Activated CD8-positive, alpha-beta memory T cell treated with anti-CD3 and anti-CD28 coated beads, Interleukin-2, amount 10 ng/mL, durations not matched to agents 7 days and 5 days (primary cell): ENCODE data around the gene SPEM2. TPM values are rescaled to one million over a fixed set of nuclear protein-coding genes. Genes with fewer than 3 reads are reported as not detected.
A peak's percentile ranks its signal among the peaks of the same experiment; 100 is the strongest.

ENCODE experiments used
- ATAC-seq: fragments of 150-1000 bp; cut with Tn5 transposase; one replicate; pipeline ENCODE4 v1.10.0; 2021; ENCODE audit warnings: moderate library complexity
- CTCF ChIA-PET: fragments of 350-600 bp; sonication (Branson Sonifier 250); formaldehyde crosslinking; loops from one replicate; lab custom pipeline; 2021; ENCODE audit warnings: antibody characterized with exemption; lab: Charles Lee
- DNase-seq: peaks from one replicate; pipeline ENCODE4 v3.0.0-alpha.2; 2020
- H3K27ac Mint-ChIP-seq: one replicate; pipeline ENCODE4 v1.8.0; 2021; ENCODE audit warnings: mild to moderate bottlenecking, mixed read lengths
- H3K27me3 Mint-ChIP-seq: one replicate; pipeline ENCODE4 v1.8.0; 2021; ENCODE audit warnings: mixed read lengths
- H3K36me3 Mint-ChIP-seq: one replicate; pipeline ENCODE4 v1.8.0; 2021; ENCODE audit warnings: mild to moderate bottlenecking, mixed read lengths
- H3K4me1 Mint-ChIP-seq: one replicate; pipeline ENCODE4 v1.8.0; 2021; ENCODE audit warnings: mixed read lengths
- H3K4me3 Mint-ChIP-seq: one replicate; pipeline ENCODE4 v1.8.0; 2021; ENCODE audit warnings: mild to moderate bottlenecking, moderate library complexity, mixed read lengths
- H3K9me3 Mint-ChIP-seq: one replicate; pipeline ENCODE4 v1.8.0; 2022; ENCODE audit warnings: low read depth, mixed read lengths
- total RNA-seq, 2 experiments: library from RNA; stranded (reverse); gene quantifications; one replicate each; pipeline ENCODE4 v1.2.3, GENCODE V29; 2021

The SPEM2 gene
- total RNA-seq, 2 experiments from 2014 or later: not detected

GRCh38 chr17:7442142-7442541 is 16.7 kb downstream of the SPEM2 start:
- CTCF ChIA-PET: interaction anchor here (0.9 to 2.7 kb wide), 6 partner anchors 13 to 245 kb away, joined by 3 to 13 read pairs (median 8); partner anchors contain the start of genes SENP3 and TP53
- DNase-seq: no peak
- peaks cover 65% of the 10 kb centered on the region for H3K27me3 Mint-ChIP-seq
- no peak overlapping the region for H3K27ac Mint-ChIP-seq
- H3K36me3 Mint-ChIP-seq: peaks cover 11% of the 10 kb centered on the region
- ATAC-seq: no peak
- H3K4me1 Mint-ChIP-seq: peaks cover 42% of the 10 kb centered on the region
- no peaks in the 10 kb centered on the region for H3K9me3 Mint-ChIP-seq
- no peak overlapping the region for H3K4me3 Mint-ChIP-seq

- no peaks in the 10 kb centered on the region for H3K9me3 Mint-ChIP-seq
- no peak overlapping the region for H3K4me3 Mint-ChIP-seq
- no peak overlapping the region for H3K27ac Mint-ChIP-seq
- peaks cover 64% of the 10 kb centered on the region for H3K27me3 Mint-ChIP-seq
- DNase-seq (no peak), ATAC-seq (no peak)
- CTCF ChIA-PET: interaction anchor here (1.0 to 5.0 kb wide), 7 partner anchors 8 to 117 kb away, joined by 3 to 32 read pairs (median 5); partner anchors contain the start of genes ACAP1, SENP3, TMEM102 and TMEM256
- peaks cover 28% of the 10 kb centered on the region for H3K4me1 Mint-ChIP-seq
- H3K36me3 Mint-ChIP-seq: peaks cover 3% of the 10 kb centered on the region
These were observed 18.4 kb downstream of the SPEM2 start for GRCh38 chr17:7443499-7444485.

- H3K27me3 Mint-ChIP-seq: peaks cover 59% of the 10 kb centered on the region
- no peaks in the 10 kb centered on the region for H3K36me3 Mint-ChIP-seq
- DNase-seq: no peak
- no peak within 1 kb of the TSS for H3K27ac Mint-ChIP-seq
- H3K9me3 Mint-ChIP-seq: no peaks in the 10 kb centered on the region
- H3K4me1 Mint-ChIP-seq: peaks cover 22% of the 10 kb centered on the region
- ATAC-seq: peak; percentile 40
- CTCF ChIA-PET: interaction anchor here (0.5 to 5.0 kb wide), 12 partner anchors 9 to 202 kb away, joined by 3 to 32 read pairs (median 4); partner anchors contain the start of genes ACAP1, SENP3, SPEM1 and TMEM102
- H3K4me3 Mint-ChIP-seq: peak within 1 kb of the TSS; percentile 60
These were observed 19.5 kb downstream of the SPEM2 start, which contains the start of gene CHRNB1 for GRCh38 chr17:7444682-7445618. Gene CHRNB1 (plus strand): TSS chr17:7445061. CDS start chr17:7445128, 67 bp downstream.

- DNase-seq (peak; percentile 58), ATAC-seq (peak; percentile 80)
- CTCF ChIA-PET: interaction anchor here (0.5 to 5.0 kb wide), 8 partner anchors 9 to 203 kb away, joined by 3 to 32 read pairs (median 4); partner anchors contain the start of genes SPEM1 and TMEM102
- Mint-ChIP-seq H3K27me3 (peaks cover 53% of the 10 kb centered on the region), H3K36me3 (no peaks in the 10 kb centered on the region), H3K9me3 (no peaks in the 10 kb centered on the region), H3K4me3 (peak overlapping the region; percentile 60), H3K4me1 (peaks cover 17% of the 10 kb centered on the region), H3K27ac (no peak overlapping the region)
These were observed 20.2 kb downstream of the SPEM2 start for GRCh38 chr17:7445619-7445968.

GRCh38 chr17:7448461-7448860 is 23.0 kb downstream of the SPEM2 start:
- Mint-ChIP-seq H3K9me3 (no peaks in the 10 kb centered on the region), H3K27ac (no peak overlapping the region), H3K4me1 (peaks cover 14% of the 10 kb centered on the region), H3K36me3 (no peaks in the 10 kb centered on the region), H3K27me3 (peaks cover 38% of the 10 kb centered on the region), H3K4me3 (no peak overlapping the region)
- CTCF ChIA-PET: interaction anchor here (1.3 kb wide), 1 partner anchor 12 kb away, joined by 3 read pairs; no protein-coding TSS in a partner anchor
- DNase-seq (no peak), ATAC-seq (no peak)

- ATAC-seq: no peak
- Mint-ChIP-seq H3K27ac (no peak overlapping the region), H3K36me3 (peaks cover 17% of the 10 kb centered on the region), H3K27me3 (no peaks in the 10 kb centered on the region), H3K9me3 (no peaks in the 10 kb centered on the region), H3K4me3 (no peak overlapping the region), H3K4me1 (peaks cover 16% of the 10 kb centered on the region)
- DNase-seq: no peak
- CTCF ChIA-PET: no interaction called here
These were observed 34.6 kb downstream of the SPEM2 start for GRCh38 chr17:7459961-7460545.

GRCh38 chr17:7460850-7461660 is 35.6 kb downstream of the SPEM2 start:
- Mint-ChIP-seq H3K4me1 (peaks cover 12% of the 10 kb centered on the region), H3K4me3 (no peak overlapping the region), H3K27me3 (no peaks in the 10 kb centered on the region), H3K36me3 (peaks cover 16% of the 10 kb centered on the region), H3K9me3 (no peaks in the 10 kb centered on the region), H3K27ac (no peak overlapping the region)
- no peak for ATAC-seq
- DNase-seq: no peak
- CTCF ChIA-PET: interaction anchor here (1.5 to 1.9 kb wide), 3 partner anchors 11 to 100 kb away, joined by 3 to 7 read pairs (median 3); no protein-coding TSS in a partner anchor

- Mint-ChIP-seq H3K4me3 (no peak overlapping the region), H3K9me3 (no peaks in the 10 kb centered on the region), H3K27ac (no peak overlapping the region), H3K4me1 (peaks cover 4% of the 10 kb centered on the region), H3K36me3 (peaks cover 11% of the 10 kb centered on the region), H3K27me3 (no peaks in the 10 kb centered on the region)
- no peak for DNase-seq
- CTCF ChIA-PET: interaction anchor here (1.0 to 1.9 kb wide), 5 partner anchors 9 to 98 kb away, joined by 3 to 7 read pairs (median 4); partner anchors contain the start of gene CHRNB1
- ATAC-seq: no peak
These were observed 37.3 kb downstream of the SPEM2 start for GRCh38 chr17:7462474-7463371.

GRCh38 chr17:7463372-7463846 is 38.0 kb downstream of the SPEM2 start:
- Mint-ChIP-seq H3K36me3 (peaks cover 11% of the 10 kb centered on the region), H3K4me3 (no peak overlapping the region), H3K27ac (no peak overlapping the region), H3K27me3 (no peaks in the 10 kb centered on the region), H3K4me1 (peaks cover 4% of the 10 kb centered on the region), H3K9me3 (no peaks in the 10 kb centered on the region)
- no peak for DNase-seq
- no peak for ATAC-seq
- CTCF ChIA-PET: interaction anchor here (1.5 kb wide), 1 partner anchor 18 kb away, joined by 4 read pairs; the partner anchor contains the start of gene CHRNB1

GRCh38 chr17:7464081-7464480 is 38.7 kb downstream of the SPEM2 start:
- CTCF ChIA-PET: interaction anchor here (0.7 kb wide), 1 partner anchor 856 kb away, joined by 3 read pairs; no protein-coding TSS in a partner anchor
- peaks cover 4% of the 10 kb centered on the region for H3K4me1 Mint-ChIP-seq
- DNase-seq (no peak), ATAC-seq (no peak)
- H3K27ac Mint-ChIP-seq: no peak overlapping the region
- no peak overlapping the region for H3K4me3 Mint-ChIP-seq
- H3K9me3 Mint-ChIP-seq: no peaks in the 10 kb centered on the region
- no peaks in the 10 kb centered on the region for H3K27me3 Mint-ChIP-seq
- H3K36me3 Mint-ChIP-seq: peaks cover 7% of the 10 kb centered on the region
